Esophagus muscularis mucosa (tissue), 3 donors: ENCODE results near the gene SHC2.

Experiments used
- POLR2A ChIP-seq: fragments of 450-650 bp; IDR thresholded peaks from one replicate; pipeline ENCODE4 v1.6.1; 2017; ENCODE audit warnings: antibody characterized with exemption, moderate library complexity, mild to moderate bottlenecking, low read depth
- TF ChIP-seq, protein P1 (sequence below), 3 experiments: fragments of 200-600 bp in 2 of 3; fragments of 450-650 bp in 1 of 3; sonication (generic) in 2 of 3; IDR thresholded peaks; one replicate each; pipeline ENCODE4 v1.5.1; 2017 to 2019; ENCODE audit warnings: antibody characterized with exemption in 3 of 3, mild to moderate bottlenecking in 2 of 3, moderate library complexity in 1 of 3

DNA sequence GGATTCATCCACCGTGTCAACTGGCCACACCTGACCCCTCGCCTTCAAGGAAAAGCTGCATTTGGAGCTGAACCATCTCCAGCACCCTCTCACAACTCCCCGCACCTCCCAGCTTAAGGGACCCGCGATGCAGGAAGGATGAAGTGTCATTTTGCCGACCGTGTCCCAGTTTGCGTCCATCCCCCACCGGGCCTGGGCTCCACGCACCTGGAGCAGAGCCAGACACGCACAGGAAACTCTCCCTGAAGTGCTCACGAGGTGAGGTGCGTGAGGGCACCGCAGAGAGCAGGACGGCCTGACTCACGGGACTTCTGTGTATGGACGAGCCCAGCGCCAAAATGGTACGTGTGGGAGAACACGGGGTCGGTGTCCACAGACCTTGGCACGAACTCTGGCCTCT lies 7.2 kb downstream of the SHC2 start:
- TF ChIP-seq POLR2A: no peak
- TF ChIP-seq, protein P1, sequence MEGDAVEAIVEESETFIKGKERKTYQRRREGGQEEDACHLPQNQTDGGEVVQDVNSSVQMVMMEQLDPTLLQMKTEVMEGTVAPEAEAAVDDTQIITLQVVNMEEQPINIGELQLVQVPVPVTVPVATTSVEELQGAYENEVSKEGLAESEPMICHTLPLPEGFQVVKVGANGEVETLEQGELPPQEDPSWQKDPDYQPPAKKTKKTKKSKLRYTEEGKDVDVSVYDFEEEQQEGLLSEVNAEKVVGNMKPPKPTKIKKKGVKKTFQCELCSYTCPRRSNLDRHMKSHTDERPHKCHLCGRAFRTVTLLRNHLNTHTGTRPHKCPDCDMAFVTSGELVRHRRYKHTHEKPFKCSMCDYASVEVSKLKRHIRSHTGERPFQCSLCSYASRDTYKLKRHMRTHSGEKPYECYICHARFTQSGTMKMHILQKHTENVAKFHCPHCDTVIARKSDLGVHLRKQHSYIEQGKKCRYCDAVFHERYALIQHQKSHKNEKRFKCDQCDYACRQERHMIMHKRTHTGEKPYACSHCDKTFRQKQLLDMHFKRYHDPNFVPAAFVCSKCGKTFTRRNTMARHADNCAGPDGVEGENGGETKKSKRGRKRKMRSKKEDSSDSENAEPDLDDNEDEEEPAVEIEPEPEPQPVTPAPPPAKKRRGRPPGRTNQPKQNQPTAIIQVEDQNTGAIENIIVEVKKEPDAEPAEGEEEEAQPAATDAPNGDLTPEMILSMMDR (IDR thresholded peaks at IDR 0.05): no peak
